Mesothelial cell of epicardium (in vitro differentiated cells): ENCODE data around the gene LRPPRC. TPM values are rescaled to one million over a fixed set of nuclear protein-coding genes. Genes with fewer than 3 reads are reported as not detected.

Experiments used
- DNase-seq, 2 experiments: peaks; one replicate each; pipeline ENCODE4 v3.0.0; 2021; ENCODE audit warnings: low spot score in 2 of 2; ENCODE audit not compliant: unreplicated experiment in 2 of 2
- H3K27ac Mint-ChIP-seq: 2 replicates; pipeline ENCODE4 v1.8.0; 2021; ENCODE audit warnings: mixed read lengths
- H3K27me3 Mint-ChIP-seq: 2 replicates; pipeline ENCODE4 v1.8.0; 2021; ENCODE audit warnings: low read depth, mixed read lengths
- H3K36me3 Mint-ChIP-seq: 2 replicates; pipeline ENCODE4 v1.8.0; 2021; ENCODE audit warnings: mixed read lengths
- H3K4me1 Mint-ChIP-seq: 2 replicates; pipeline ENCODE4 v1.8.0; 2021; ENCODE audit warnings: mixed read lengths
- H3K4me3 Mint-ChIP-seq: 2 replicates; pipeline ENCODE4 v1.8.0; 2021; ENCODE audit warnings: mild to moderate bottlenecking, moderate library complexity, mixed read lengths
- H3K9me3 Mint-ChIP-seq: 2 replicates; pipeline ENCODE4 v1.8.0; 2021; ENCODE audit warnings: mixed read lengths
- CTCF ChIP-seq: fragments of 200-600 bp; sonication (generic); IDR thresholded peaks from one replicate; pipeline ENCODE4 v1.5.0; 2021; ENCODE audit warnings: antibody characterized with exemption; ENCODE audit not compliant: unreplicated experiment
- total RNA-seq: library from RNA; stranded (reverse); gene quantifications from 3 replicates; pipeline ENCODE4 v1.2.1, GENCODE V29; 2021

LRPPRC gene
- total RNA-seq, 1 donor from 2014 or later = 99.9 TPM

- DNase-seq = no peak
- Mint-ChIP-seq H3K4me1 (no peaks in the 10 kb centered on the region), H3K27ac (no peak overlapping the region), H3K9me3 (no peaks in the 10 kb centered on the region), H3K4me3 (no peak overlapping the region), H3K36me3 (peaks cover 40% of the 10 kb centered on the region), H3K27me3 (no peaks in the 10 kb centered on the region)
- no peak for TF ChIP-seq CTCF
Observed at GRCh38 chr2:43897492-43897891, 98.3 kb downstream of the LRPPRC start.

GRCh38 chr2:43896906-43897305 is 98.9 kb downstream of the LRPPRC start:
- no peak overlapping the region for H3K4me3 Mint-ChIP-seq
- H3K9me3 Mint-ChIP-seq = no peaks in the 10 kb centered on the region
- H3K27ac Mint-ChIP-seq = no peak overlapping the region
- H3K4me1 Mint-ChIP-seq = no peaks in the 10 kb centered on the region
- peaks cover 45% of the 10 kb centered on the region for H3K36me3 Mint-ChIP-seq
- H3K27me3 Mint-ChIP-seq = no peaks in the 10 kb centered on the region
- no peak for DNase-seq
- TF ChIP-seq CTCF = no peak

- H3K4me3 Mint-ChIP-seq = no peak overlapping the region
- DNase-seq = no peak
- TF ChIP-seq CTCF = no peak
- H3K9me3 Mint-ChIP-seq = no peaks in the 10 kb centered on the region
- H3K27me3 Mint-ChIP-seq = no peaks in the 10 kb centered on the region
- no peak overlapping the region for H3K27ac Mint-ChIP-seq
- H3K36me3 Mint-ChIP-seq = peaks cover 56% of the 10 kb centered on the region
- no peaks in the 10 kb centered on the region for H3K4me1 Mint-ChIP-seq
Observed at GRCh38 chr2:43894743-43895142, 101.0 kb downstream of the LRPPRC start.

DNA sequence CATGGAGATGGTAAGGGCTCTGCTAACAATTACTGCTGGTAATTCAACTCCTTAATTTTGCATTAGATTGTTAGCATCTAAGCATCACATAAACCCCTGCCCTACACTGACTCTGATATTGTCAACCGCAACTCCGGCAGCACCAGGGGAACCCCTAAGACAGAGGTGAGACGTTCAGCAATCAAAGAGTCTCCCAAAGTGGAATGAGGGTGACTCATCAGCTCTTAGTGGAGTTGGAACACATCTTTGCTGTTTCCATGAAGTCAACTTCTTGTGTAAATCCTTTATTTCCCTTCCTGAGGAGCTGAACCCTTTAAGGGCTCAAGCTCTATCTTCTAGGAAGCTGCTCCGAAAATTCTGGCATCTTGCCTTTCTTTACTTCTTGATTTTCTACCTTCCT is 104.9 kb downstream of the LRPPRC start:
- peaks cover 60% of the 10 kb centered on the region for H3K36me3 Mint-ChIP-seq
- no peaks in the 10 kb centered on the region for H3K4me1 Mint-ChIP-seq
- H3K27me3 Mint-ChIP-seq = no peaks in the 10 kb centered on the region
- H3K9me3 Mint-ChIP-seq = no peaks in the 10 kb centered on the region
- no peak for TF ChIP-seq CTCF
- H3K27ac Mint-ChIP-seq = no peak overlapping the region
- no peak overlapping the region for H3K4me3 Mint-ChIP-seq
- DNase-seq = no peak

DNA sequence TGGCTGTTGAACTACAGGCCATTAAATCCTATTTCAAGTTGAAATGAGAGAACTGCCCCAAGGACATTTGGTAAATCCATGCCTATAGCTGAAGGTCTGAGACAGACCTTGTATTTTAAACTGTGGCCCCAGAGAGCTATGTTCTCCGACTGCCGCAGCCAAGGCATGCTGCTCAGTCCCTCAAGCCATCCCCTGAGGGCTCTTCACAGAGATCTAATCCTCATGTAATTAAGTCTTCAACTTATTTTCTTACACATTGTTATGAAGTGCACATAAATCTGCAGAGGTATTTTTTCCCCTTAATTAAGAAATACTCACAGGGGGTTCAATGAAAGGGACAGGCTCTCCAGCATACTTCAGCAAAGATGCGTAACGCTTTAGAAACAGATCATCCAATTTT is 106.4 kb downstream of the LRPPRC start:
- TF ChIP-seq CTCF = no peak
- H3K36me3 Mint-ChIP-seq = peaks cover 57% of the 10 kb centered on the region
- no peaks in the 10 kb centered on the region for H3K27me3 Mint-ChIP-seq
- no peaks in the 10 kb centered on the region for H3K4me1 Mint-ChIP-seq
- DNase-seq = no peak
- H3K9me3 Mint-ChIP-seq = no peaks in the 10 kb centered on the region
- H3K4me3 Mint-ChIP-seq = no peak overlapping the region
- H3K27ac Mint-ChIP-seq = no peak overlapping the region

DNA sequence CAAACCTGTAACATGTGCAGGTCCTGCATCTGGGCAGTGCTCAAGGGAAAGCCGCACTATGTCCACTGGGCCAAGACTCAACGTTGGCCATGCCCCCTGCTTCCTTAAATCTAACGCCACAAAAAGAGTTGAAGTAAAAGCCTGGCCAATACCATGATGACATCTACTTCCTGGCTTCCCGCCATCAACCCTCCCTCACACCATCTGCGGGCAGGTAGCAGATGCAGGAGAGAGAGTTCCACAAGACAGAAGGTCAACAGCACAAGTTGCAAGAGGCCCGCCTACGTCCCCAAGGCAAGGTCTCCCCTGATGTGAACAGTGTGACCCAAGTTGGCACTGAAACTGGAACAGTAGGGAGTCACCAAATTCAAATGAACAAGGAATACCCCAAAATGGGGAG is 108.6 kb downstream of the LRPPRC start:
- Mint-ChIP-seq H3K27ac (no peak overlapping the region), H3K9me3 (no peaks in the 10 kb centered on the region), H3K4me1 (no peaks in the 10 kb centered on the region), H3K4me3 (no peak overlapping the region), H3K27me3 (no peaks in the 10 kb centered on the region), H3K36me3 (peaks cover 39% of the 10 kb centered on the region)
- no peak for DNase-seq
- TF ChIP-seq CTCF = no peak
